HepG2 (cell line): Measurements from ENCODE around the gene GPC2. TPM values are rescaled to one million over a fixed set of nuclear protein-coding genes. Genes with fewer than 3 reads are reported as not detected.

Source experiments
- CSRNP2 ChIP-seq: sonication (generic); formaldehyde crosslinking; conservative IDR thresholded peaks from 2 replicates; pipeline ENCODE4 v1.8.0; 2022; ENCODE audit warnings: low read depth, missing genetic modification reagents
- DBP ChIP-seq: sonication (generic); formaldehyde crosslinking; IDR thresholded peaks from 2 replicates; pipeline ENCODE4 v1.4.0; 2020; ENCODE audit warnings: missing genetic modification reagents; ENCODE audit errors: not compliant biosample characterization
- EED ChIP-seq: sonication (generic); formaldehyde crosslinking; IDR thresholded peaks from 2 replicates; pipeline ENCODE4 v1.5.0; 2020; ENCODE audit warnings: mild to moderate bottlenecking, missing genetic modification reagents
- ETS1 ChIP-seq: sonication (generic); formaldehyde crosslinking; IDR thresholded peaks from 2 replicates; pipeline ENCODE4 v1.4.0; 2020; ENCODE audit warnings: missing genetic modification reagents
- GRHL1 ChIP-seq: sonication (generic); formaldehyde crosslinking; conservative IDR thresholded peaks from 2 replicates; pipeline ENCODE4 v1.8.0; 2022; ENCODE audit warnings: missing genetic modification reagents
- HBP1 ChIP-seq: IDR thresholded peaks from 2 replicates; pipeline ENCODE4 v1.6.1; 2016; ENCODE audit warnings: low read depth, control low read depth
- HOXD1 ChIP-seq: sonication (generic); formaldehyde crosslinking; IDR thresholded peaks from 2 replicates; pipeline ENCODE4 v1.5.0; 2020; ENCODE audit warnings: missing genetic modification reagents
- NR1H2 ChIP-seq: sonication (generic); formaldehyde crosslinking; IDR thresholded peaks from 2 replicates; pipeline ENCODE4 v1.8.1; 2022; ENCODE audit warnings: low read depth, missing genetic modification reagents, borderline replicate concordance
- TBL1XR1 ChIP-seq: fragments of 150-350 bp; IDR thresholded peaks from 2 replicates; pipeline ENCODE4 v1.6.1; 2014; ENCODE audit warnings: borderline replicate concordance, low read length; ENCODE audit not compliant: partially characterized antibody
- TBX3 ChIP-seq: fragments of 450-650 bp; IDR thresholded peaks from 2 replicates; pipeline ENCODE4 v1.6.1; 2017; ENCODE audit warnings: antibody characterized with exemption, mild to moderate bottlenecking, inconsistent platforms, borderline replicate concordance
- TCF12 ChIP-seq, 2 experiments: fragments of 450-650 bp in 1 of 2; sonication (generic) in 1 of 2; formaldehyde crosslinking in 1 of 2; IDR thresholded peaks; 2 replicates each; pipeline versions ENCODE4 v1.6.1 to v1.8.0; 2017 to 2022; ENCODE audit warnings: antibody characterized with exemption in 1 of 2, mild to moderate bottlenecking in 1 of 2, missing genetic modification reagents in 1 of 2, moderate library complexity in 1 of 2
- TCF7L2 ChIP-seq: IDR thresholded peaks from 2 replicates; pipeline ENCODE4 v1.6.1; 2011; ENCODE audit warnings: mild to moderate bottlenecking, low read depth, low read length, moderate library complexity
- TEAD2 ChIP-seq: sonication (generic); formaldehyde crosslinking; IDR thresholded peaks from 2 replicates; pipeline ENCODE4 v1.9.0; 2021; ENCODE audit warnings: missing genetic modification reagents
- USF2 ChIP-seq, 2 experiments: sonication (generic) in 1 of 2; formaldehyde crosslinking in 1 of 2; IDR thresholded peaks; 2 replicates each; pipeline versions ENCODE4 v1.5.1 to v1.6.1; 2011 to 2020; ENCODE audit warnings: borderline replicate concordance in 1 of 2, low read depth in 1 of 2, low read length in 1 of 2, mild to moderate bottlenecking in 1 of 2, missing genetic modification reagents in 1 of 2, moderate library complexity in 1 of 2
- ZNF335 ChIP-seq: sonication (generic); formaldehyde crosslinking; IDR thresholded peaks from 2 replicates; pipeline ENCODE4 v1.4.0; 2020; ENCODE audit warnings: missing genetic modification reagents
- ZNF343 ChIP-seq: sonication (generic); formaldehyde crosslinking; IDR thresholded peaks from 2 replicates; pipeline ENCODE4 v1.4.0; 2020; ENCODE audit warnings: mild to moderate bottlenecking, missing genetic modification reagents
- ZNF446 ChIP-seq: sonication (generic); formaldehyde crosslinking; IDR thresholded peaks from 2 replicates; pipeline ENCODE4 v1.5.0; 2020; ENCODE audit warnings: mild to moderate bottlenecking, missing genetic modification reagents
- ZNF549 ChIP-seq: sonication (generic); formaldehyde crosslinking; IDR thresholded peaks from 2 replicates; pipeline ENCODE4 v1.5.0; 2020; ENCODE audit warnings: missing genetic modification reagents
- ZNF567 ChIP-seq: sonication (generic); formaldehyde crosslinking; IDR thresholded peaks from 2 replicates; pipeline ENCODE4 v1.8.1; 2023; ENCODE audit warnings: mild to moderate bottlenecking, missing genetic modification reagents, borderline replicate concordance
- polyA plus RNA-seq, 8 experiments: library from polyadenylated mRNA; depleted of rRNA in 3 of 8; stranded (reverse) in 7 of 8; unstranded in 1 of 8; fragments of >200 nt; fragmentation: Illumina TruSeq in 4 of 8; extraction: Trizol in 4 of 8; gene quantifications; 2 replicates each; pipeline versions ENCODE4 v1.2.1 to v1.2.3, GENCODE V29; 2011 to 2016; ENCODE audit warnings: low read depth in 4 of 8, missing spikeins in 1 of 8, mixed read lengths in 1 of 8; ENCODE audit not compliant: insufficient read depth in 1 of 8
- total RNA-seq, 5 experiments: library from RNA; depleted of rRNA; stranded (reverse); fragments of >200 nt; fragmentation: Illumina TruSeq; extraction: Trizol; gene quantifications; 2 replicates each; pipeline ENCODE4 v1.2.3, GENCODE V29; 2016; ENCODE audit warnings: low read depth in 1 of 5

GPC2 gene
- total and polyA plus RNA-seq, 2 of the 13 experiments (the other 11 are each of a cell fraction or from before 2014, with no cell fraction given), result 0.64 to 0.78 TPM

GRCh38 chr7:100148559-100149328 is 28.4 kb downstream of the GPC2 start, which contains the start of gene LAMTOR4 (continued):
- TF ChIP-seq USF2 (IDR thresholded peaks at IDR 0.05; ENCODE audit: low read depth, low read length), result peak; percentile 89
- peak; percentile 93 for TF ChIP-seq USF2 (CRISPR knock-in tag; IDR thresholded peaks at IDR 0.05; ENCODE audit: borderline replicate concordance)
- TF ChIP-seq ZNF567 (CRISPR knock-in tag), result no peak; the same call in 1 of the 2 replicates
- TF ChIP-seq ZNF343 (CRISPR knock-in tag), result no peak
- TF ChIP-seq DBP (CRISPR knock-in tag), result no peak
- no peak for TF ChIP-seq ZNF549 (CRISPR knock-in tag)
- TF ChIP-seq NR1H2 (CRISPR knock-in tag), result no peak
- no peak for TF ChIP-seq ZNF446 (CRISPR knock-in tag)
- no peak for TF ChIP-seq GRHL1 (CRISPR knock-in tag)
- 0 out of 2 replicates have a peak, but pooled peaks have one; percentile 18 for TF ChIP-seq HBP1 (CRISPR knock-in tag)
- TF ChIP-seq TCF12 (IDR thresholded peaks at IDR 0.05), result no peak
- TF ChIP-seq TCF12 (CRISPR knock-in tag; IDR thresholded peaks at IDR 0.05), result no peak
- no peak for TF ChIP-seq TBL1XR1
- no peak for TF ChIP-seq EED (CRISPR knock-in tag)
- TF ChIP-seq ZNF335 (CRISPR knock-in tag), result peak; percentile 82; the same call in 1 of the 2 replicates
- no peak for TF ChIP-seq TCF7L2
- no peak for TF ChIP-seq TBX3
- no peak for TF ChIP-seq ETS1
- no peak for TF ChIP-seq CSRNP2 (CRISPR knock-in tag)
- TF ChIP-seq TEAD2 (CRISPR knock-in tag), result no peak
- 0 out of 2 replicates have a peak, but pooled peaks have one; percentile 44 for TF ChIP-seq HOXD1 (CRISPR knock-in tag)
